ENCODE results near the gene ISYNA1. TPM values are rescaled to one million over a fixed set of nuclear protein-coding genes. Genes with fewer than 3 reads are reported as not detected.

Gene ISYNA1
- total and polyA plus RNA-seq, 2 donors (not counting 3 experiments of a cell fraction or from before 2014, with no cell fraction given): 69.0 to 70.2 TPM

DNA sequence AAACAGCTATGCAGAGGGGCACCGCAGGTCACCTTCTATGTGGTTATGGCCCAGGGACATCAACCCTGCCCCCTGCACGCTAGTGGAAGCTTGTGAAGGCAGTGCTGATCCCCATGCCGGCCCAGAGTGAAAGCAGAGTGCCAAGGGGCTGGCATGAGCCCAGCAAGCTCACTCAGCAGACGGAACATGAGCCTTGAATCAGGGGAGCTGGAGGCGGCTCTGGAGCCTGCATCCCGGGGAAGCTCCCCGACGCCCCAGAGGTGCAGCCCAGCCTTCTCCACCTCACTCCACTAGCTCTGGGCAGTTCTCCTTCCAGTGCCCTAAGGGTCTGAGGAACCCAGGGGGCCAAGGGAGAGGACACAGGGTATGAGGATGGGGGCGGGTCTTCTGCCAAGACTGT, 19.0 kb upstream of the ISYNA1 start:
- Histone ChIP-seq H3K27ac (ENCODE audit: insufficient read depth, low read depth, low read length) (no peak overlapping the region), H3K36me3 (ENCODE audit: control insufficient read depth in 2 of 2, extremely low read depth in 1 of 2, insufficient read depth in 2 of 2, low read length in 2 of 2) (peaks cover 0 to 26% of the 10 kb centered on the region in 2 experiments), H3K27me3 (ENCODE audit: control insufficient read depth in 2 of 2, insufficient read depth in 2 of 2, low read length in 2 of 2) (no peaks in the 10 kb centered on the region), H3K9ac (replicated peaks; ENCODE audit: extremely low read depth, insufficient read depth, low read length) (no peak overlapping the region), H3K4me3 (replicated peaks in 1 of 3; ENCODE audit: insufficient read depth in 1 of 3, low read depth in 1 of 3, low read length in 3 of 3) (no peak overlapping the region), H3K79me2 (ENCODE audit: control insufficient read depth, insufficient read depth, low read length) (no peaks in the 10 kb centered on the region), H3K9me3 (replicated peaks; ENCODE audit: control insufficient read depth, insufficient read depth, low read length) (no peaks in the 10 kb centered on the region), H3K9me1 (replicated peaks; ENCODE audit: control insufficient read depth, extremely low read depth, insufficient read depth, low read length) (no peaks in the 10 kb centered on the region), H2AFZ (ENCODE audit: low read depth, low read length) (no peak overlapping the region), H3K4me1 (ENCODE audit: control insufficient read depth, extremely low read depth, insufficient read depth, low read length) (peaks cover 10% of the 10 kb centered on the region), H3K4me2 (ENCODE audit: insufficient read depth, low read length) (no peak overlapping the region), H4K20me1 (replicated peaks; ENCODE audit: control insufficient read depth, extremely low read depth, insufficient read depth, low read length) (no peaks in the 10 kb centered on the region)
- no TSS peak for BruUV-seq (replicated peaks)
- dilution Hi-C loops (cut with MboI; ENCODE audit: extremely low pct_ligation_motif_present, low sequenced_read_pairs) (no loop called here), intact Hi-C loops (cut with micrococcal nuclease) (loop anchor here (10.0 kb wide), 1 partner anchor 458 kb away; the partner anchor contains the start of genes COPE and DDX49)
- DNase-seq (ENCODE audit: low read depth, low spot score) (no peak), FAIRE-seq (no peak)
- ChIA-PET CTCF (interaction anchor here (1.2 kb wide), 1 partner anchor 13 kb away, joined by 4 read pairs; no protein-coding TSS in a partner anchor), POLR2A (interaction anchor here (0.7 kb wide), 1 partner anchor 172 kb away, joined by 3 read pairs; no protein-coding TSS in a partner anchor)
- TF ChIP-seq FOS (IDR thresholded peaks at IDR 0.05; ENCODE audit: borderline replicate concordance, insufficient read depth, low read length) (no peak), CTCF (IDR thresholded peaks at IDR 0.05; ENCODE audit: extremely low read depth in 1 of 2, insufficient read depth in 1 of 2, low read depth in 1 of 2, low read length in 2 of 2) (no peak), POLR2AphosphoS5 (IDR thresholded peaks at IDR 0.05; ENCODE audit: insufficient read depth, low read depth, low read length) (no peak), MYC (IDR thresholded peaks at IDR 0.05; ENCODE audit: low read depth, low read length) (no peak), POLR2A (IDR thresholded peaks at IDR 0.05; ENCODE audit: low read depth, low read length) (no peak), GATA2 (IDR thresholded peaks at IDR 0.05; ENCODE audit: insufficient read depth, insufficient read length, low read depth, low read length) (no peak), EZH2 (IDR thresholded peaks at IDR 0.05; ENCODE audit: borderline replicate concordance, low read depth, low read length, severe bottlenecking) (no peak), JUN (IDR thresholded peaks at IDR 0.05; ENCODE audit: borderline replicate concordance, insufficient read depth, insufficient read length, low read depth) (no peak)
- TF ChIP-seq, protein P1, sequence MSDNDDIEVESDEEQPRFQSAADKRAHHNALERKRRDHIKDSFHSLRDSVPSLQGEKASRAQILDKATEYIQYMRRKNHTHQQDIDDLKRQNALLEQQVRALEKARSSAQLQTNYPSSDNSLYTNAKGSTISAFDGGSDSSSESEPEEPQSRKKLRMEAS (IDR thresholded peaks at IDR 0.05; ENCODE audit: insufficient read depth, insufficient read length): no peak
